ENCODE measurements around the gene H2BK1. TPM values are rescaled to one million over a fixed set of nuclear protein-coding genes. Genes with fewer than 3 reads are reported as not detected.

H2BK1 gene
- total RNA-seq, 1 experiment from 2014 or later: 0.87 TPM

GRCh38 chr7:151205730-151206129 is 4.6 kb downstream of the H2BK1 start:
- CTCF ChIA-PET: interaction anchor here (0.9 to 1.1 kb wide), 4 partner anchors 9 to 105 kb away, joined by 3 to 4 read pairs (median 3); no protein-coding TSS in a partner anchor
- TF ChIP-seq EMX1 (CRISPR knock-in tag; IDR thresholded peaks at IDR 0.05) (no peak), CTCF (IDR thresholded peaks at IDR 0.05) (no peak), FOXJ3 (CRISPR knock-in tag; IDR thresholded peaks at IDR 0.05; ENCODE audit: borderline replicate concordance) (no peak), SOX15 (CRISPR knock-in tag; IDR thresholded peaks at IDR 0.05) (no peak), CREM (CRISPR knock-in tag; IDR thresholded peaks at IDR 0.05) (no peak)
- TF ChIP-seq, protein P1, sequence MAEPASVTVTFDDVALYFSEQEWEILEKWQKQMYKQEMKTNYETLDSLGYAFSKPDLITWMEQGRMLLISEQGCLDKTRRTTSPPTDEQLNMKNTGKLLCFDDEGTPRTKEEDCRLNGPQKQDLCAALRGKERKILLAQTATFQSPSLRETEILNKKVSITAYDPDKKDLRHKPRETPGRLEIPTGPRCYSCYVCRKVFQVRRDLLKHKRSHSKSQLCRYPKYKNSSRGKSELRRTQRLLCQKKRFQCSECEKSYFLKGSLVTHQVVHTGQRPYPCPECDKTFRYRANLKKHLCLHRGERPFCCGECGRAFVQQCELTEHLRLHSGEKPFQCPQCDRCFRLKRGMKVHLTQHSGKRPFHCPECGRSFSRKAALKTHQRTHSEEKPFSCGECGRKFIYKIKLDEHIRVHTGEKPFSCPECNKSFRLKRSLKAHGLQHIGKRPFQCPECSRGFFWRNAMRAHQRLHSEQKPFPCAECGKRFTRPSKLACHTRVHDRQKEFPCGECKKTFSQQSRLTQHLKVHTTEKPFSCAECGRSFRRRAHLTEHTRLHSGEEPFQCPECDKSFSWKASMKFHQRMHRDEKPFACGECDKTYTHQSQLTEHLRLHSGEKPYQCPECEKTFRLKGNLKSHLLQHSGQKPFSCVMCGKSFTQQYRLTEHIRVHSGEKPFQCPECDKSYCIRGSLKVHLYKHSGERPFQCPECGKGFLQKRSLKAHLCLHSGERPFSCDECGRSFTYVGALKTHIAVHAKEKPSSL (CRISPR knock-in tag; conservative IDR thresholded peaks at IDR 0.05): no peak
- POLR2A ChIA-PET: no interaction called here

GRCh38 chr7:151204383-151205032 is 5.8 kb downstream of the H2BK1 start:
- ChIA-PET CTCF (no interaction called here), POLR2A (no interaction called here)
- ATAC-seq: no peak
- peaks cover 1% of the 10 kb centered on the region for H3K4me1 Mint-ChIP-seq
- no peak overlapping the region for H3K4me3 Mint-ChIP-seq
- no peaks in the 10 kb centered on the region for H3K9me3 Mint-ChIP-seq
- H3K36me3 Mint-ChIP-seq: no peaks in the 10 kb centered on the region
- DNase-seq (ENCODE audit: low spot score): no peak
- peaks cover 7% of the 10 kb centered on the region for H3K27me3 Mint-ChIP-seq (ENCODE audit: low read depth)
- TF ChIP-seq STAT6 (CRISPR knock-in tag; conservative IDR thresholded peaks at IDR 0.05; ENCODE audit: low read depth) (no peak), ZNF671 (CRISPR knock-in tag; IDR thresholded peaks at IDR 0.05) (no peak), ZNF263 (CRISPR knock-in tag; IDR thresholded peaks at IDR 0.05; ENCODE audit: low read depth) (no peak), JUN (CRISPR knock-in tag; IDR thresholded peaks at IDR 0.05) (no peak), NR1H2 (CRISPR knock-in tag; IDR thresholded peaks at IDR 0.05) (no peak), AFF4 (CRISPR knock-in tag; IDR thresholded peaks at IDR 0.05; ENCODE audit: borderline replicate concordance) (no peak), HMGA2 (CRISPR knock-in tag; IDR thresholded peaks at IDR 0.05) (no peak), CREB1 (CRISPR knock-in tag; IDR thresholded peaks at IDR 0.05) (no peak), NR3C1 (CRISPR knock-in tag; conservative IDR thresholded peaks at IDR 0.05; ENCODE audit: low read depth) (no peak), E2F5 (CRISPR knock-in tag; IDR thresholded peaks at IDR 0.05) (no peak), ZNF219 (CRISPR knock-in tag; IDR thresholded peaks at IDR 0.05; ENCODE audit: borderline replicate concordance) (no peak), OVOL2 (CRISPR knock-in tag; IDR thresholded peaks at IDR 0.05; ENCODE audit: borderline replicate concordance) (no peak), MYBL2 (CRISPR knock-in tag; IDR thresholded peaks at IDR 0.05) (no peak)
- TF ChIP-seq, protein P2, sequence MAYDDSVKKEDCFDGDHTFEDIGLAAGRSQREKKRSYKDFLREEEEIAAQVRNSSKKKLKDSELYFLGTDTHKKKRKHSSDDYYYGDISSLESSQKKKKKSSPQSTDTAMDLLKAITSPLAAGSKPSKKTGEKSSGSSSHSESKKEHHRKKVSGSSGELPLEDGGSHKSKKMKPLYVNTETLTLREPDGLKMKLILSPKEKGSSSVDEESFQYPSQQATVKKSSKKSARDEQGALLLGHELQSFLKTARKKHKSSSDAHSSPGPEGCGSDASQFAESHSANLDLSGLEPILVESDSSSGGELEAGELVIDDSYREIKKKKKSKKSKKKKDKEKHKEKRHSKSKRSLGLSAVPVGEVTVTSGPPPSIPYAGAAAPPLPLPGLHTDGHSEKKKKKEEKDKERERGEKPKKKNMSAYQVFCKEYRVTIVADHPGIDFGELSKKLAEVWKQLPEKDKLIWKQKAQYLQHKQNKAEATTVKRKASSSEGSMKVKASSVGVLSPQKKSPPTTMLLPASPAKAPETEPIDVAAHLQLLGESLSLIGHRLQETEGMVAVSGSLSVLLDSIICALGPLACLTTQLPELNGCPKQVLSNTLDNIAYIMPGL (CRISPR knock-in tag; IDR thresholded peaks at IDR 0.05): no peak
- H3K27ac Mint-ChIP-seq: no peak overlapping the region

More at GRCh38 chr7:151205730-151206129, 4.6 kb downstream of the H2BK1 start:
- Mint-ChIP-seq H3K36me3 (no peaks in the 10 kb centered on the region), H3K27me3 (ENCODE audit: low read depth) (peaks cover 7% of the 10 kb centered on the region), H3K27ac (no peak overlapping the region), H3K9me3 (no peaks in the 10 kb centered on the region), H3K4me3 (no peak overlapping the region), H3K4me1 (peaks cover 9% of the 10 kb centered on the region)
- DNase-seq (ENCODE audit: low spot score) (no peak), ATAC-seq (no peak)

Data from WTC11 (cell line).